H1 (cell line): ENCODE measurements around the gene RHOBTB1.

Source experiments
- EGR1 ChIP-seq: IDR thresholded peaks from 2 replicates; pipeline ENCODE4 v1.6.1; 2011; ENCODE audit warnings: low read depth, low read length, borderline replicate concordance
- EP300 ChIP-seq, 2 experiments: IDR thresholded peaks; 1 replicate in 1 of 2; 2 replicates in 1 of 2; pipeline ENCODE4 v1.6.1; 2011 to 2012; ENCODE audit warnings: low read depth in 2 of 2, low read length in 2 of 2, mild to moderate bottlenecking in 2 of 2, borderline replicate concordance in 1 of 2, inconsistent platforms in 1 of 2, moderate library complexity in 1 of 2
- GABPA ChIP-seq: IDR thresholded peaks from 2 replicates; pipeline ENCODE4 v1.6.1; 2011; ENCODE audit warnings: mild to moderate bottlenecking, low read length, moderate library complexity, borderline replicate concordance; ENCODE audit not compliant: insufficient read depth
- POLR2A ChIP-seq, 2 experiments: IDR thresholded peaks; 1 replicate in 1 of 2; 2 replicates in 1 of 2; pipeline ENCODE4 v1.6.1; 2011; ENCODE audit warnings: low read depth in 2 of 2, low read length in 2 of 2, mild to moderate bottlenecking in 2 of 2; ENCODE audit errors: control extremely low read depth in 1 of 2
- TBP ChIP-seq: IDR thresholded peaks from 2 replicates; pipeline ENCODE4 v1.6.1; 2011; ENCODE audit warnings: low read depth, low read length, improper control_type of control experiment
- TF ChIP-seq, protein P1 (sequence below), 3 experiments: IDR thresholded peaks; 1 replicate in 2 of 3; 2 replicates in 1 of 3; pipeline versions ENCODE4 v1.5.1 to v1.6.1; 2011; ENCODE audit warnings: low read length in 3 of 3, mild to moderate bottlenecking in 3 of 3, inconsistent platforms in 2 of 3, low read depth in 1 of 3, moderate library complexity in 1 of 3; ENCODE audit not compliant: insufficient read depth in 1 of 3; ENCODE audit errors: control extremely low read depth in 1 of 3

DNA sequence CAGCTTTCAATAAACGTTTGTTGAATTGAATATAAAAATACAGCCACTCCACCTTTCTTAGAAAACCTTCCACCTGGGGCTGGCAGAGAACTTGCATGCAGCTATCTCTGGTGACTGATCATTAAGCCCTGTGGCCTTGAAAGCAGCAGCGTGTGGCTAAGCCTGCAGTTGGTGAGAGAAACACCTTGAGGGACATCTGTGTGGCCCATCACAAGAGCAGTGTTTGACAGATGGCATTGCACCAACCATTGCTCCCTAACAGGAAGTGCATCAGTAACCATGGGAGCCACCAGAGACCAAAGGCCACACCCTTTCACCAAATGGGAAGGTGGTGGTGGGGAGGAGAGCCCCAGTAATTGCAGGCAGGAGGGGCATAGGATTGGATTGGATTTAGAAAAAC is 22.4 kb downstream of the RHOBTB1 start:
- TF ChIP-seq GABPA = no peak
- no peak for TF ChIP-seq TBP
- TF ChIP-seq, protein P1, sequence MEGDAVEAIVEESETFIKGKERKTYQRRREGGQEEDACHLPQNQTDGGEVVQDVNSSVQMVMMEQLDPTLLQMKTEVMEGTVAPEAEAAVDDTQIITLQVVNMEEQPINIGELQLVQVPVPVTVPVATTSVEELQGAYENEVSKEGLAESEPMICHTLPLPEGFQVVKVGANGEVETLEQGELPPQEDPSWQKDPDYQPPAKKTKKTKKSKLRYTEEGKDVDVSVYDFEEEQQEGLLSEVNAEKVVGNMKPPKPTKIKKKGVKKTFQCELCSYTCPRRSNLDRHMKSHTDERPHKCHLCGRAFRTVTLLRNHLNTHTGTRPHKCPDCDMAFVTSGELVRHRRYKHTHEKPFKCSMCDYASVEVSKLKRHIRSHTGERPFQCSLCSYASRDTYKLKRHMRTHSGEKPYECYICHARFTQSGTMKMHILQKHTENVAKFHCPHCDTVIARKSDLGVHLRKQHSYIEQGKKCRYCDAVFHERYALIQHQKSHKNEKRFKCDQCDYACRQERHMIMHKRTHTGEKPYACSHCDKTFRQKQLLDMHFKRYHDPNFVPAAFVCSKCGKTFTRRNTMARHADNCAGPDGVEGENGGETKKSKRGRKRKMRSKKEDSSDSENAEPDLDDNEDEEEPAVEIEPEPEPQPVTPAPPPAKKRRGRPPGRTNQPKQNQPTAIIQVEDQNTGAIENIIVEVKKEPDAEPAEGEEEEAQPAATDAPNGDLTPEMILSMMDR (IDR thresholded peaks at IDR 0.05; ENCODE audit: control extremely low read depth in 1 of 3, insufficient read depth in 1 of 3, low read depth in 1 of 3, low read length in 3 of 3) = no peak
- TF ChIP-seq EGR1 = no peak
- TF ChIP-seq POLR2A (IDR thresholded peaks at IDR 0.05; ENCODE audit: control extremely low read depth in 1 of 2, low read depth in 2 of 2, low read length in 2 of 2) = no peak
- TF ChIP-seq EP300 (IDR thresholded peaks at IDR 0.05; ENCODE audit: borderline replicate concordance in 1 of 2, low read depth in 2 of 2, low read length in 2 of 2) = no peak
